Ascending aorta (tissue), 2 donors: ENCODE results near the gene HS1BP3. TPM values are rescaled to one million over a fixed set of nuclear protein-coding genes. Genes with fewer than 3 reads are reported as not detected.
A peak's percentile ranks its signal among the peaks of the same experiment; 100 is the strongest.

Experiments used
- DNase-seq, 2 donors: peaks; one replicate each; pipeline ENCODE4 v3.0.0-alpha.2; 2019; ENCODE audit warnings: low spot score in 2 of 2
- H3K27ac ChIP-seq, 2 donors: fragments of 200-600 bp; sonication (generic); one replicate each; pipeline ENCODE4 v1.5.1; 2016 to 2017; ENCODE audit warnings: mild to moderate bottlenecking in 1 of 2
- H3K27me3 ChIP-seq: fragments of 200-600 bp; sonication (generic); one replicate; pipeline ENCODE4 v1.5.1; 2017
- H3K36me3 ChIP-seq, 2 donors: fragments of 200-600 bp; sonication (generic); one replicate each; pipeline ENCODE4 v1.5.1; 2016
- H3K4me1 ChIP-seq, 2 donors: fragments of 200-600 bp; sonication (generic); one replicate each; pipeline ENCODE4 v1.5.1; 2016 to 2017; ENCODE audit warnings: mild to moderate bottlenecking in 1 of 2
- H3K4me3 ChIP-seq, 2 donors: fragments of 200-600 bp; sonication (generic); one replicate each; pipeline ENCODE4 v1.5.1; 2016 to 2017; ENCODE audit warnings: mild to moderate bottlenecking in 1 of 2
- H3K9me3 ChIP-seq, 2 donors: fragments of 200-600 bp; sonication (generic); one replicate each; pipeline ENCODE4 v1.5.1; 2016
- intact Hi-C: fragments of 100-400 bp; cut with DNase I; formaldehyde crosslinking; loops from one replicate; pipeline ENCODE4 v1.15.1; 2023
- total RNA-seq: library from RNA; depleted of rRNA; stranded (reverse); fragments of >200 nt; gene quantifications from one replicate; pipeline ENCODE4 v1.1.0, GENCODE V29; 2016
- TF ChIP-seq, protein P1 (sequence below), 3 experiments: fragments of 200-600 bp in 2 of 3; fragments of 450-650 bp in 1 of 3; sonication (generic) in 2 of 3; IDR thresholded peaks; one replicate each; pipeline ENCODE4 v1.5.1; 2016 to 2019; ENCODE audit warnings: antibody characterized with exemption in 3 of 3, mild to moderate bottlenecking in 1 of 3, moderate library complexity in 1 of 3

Gene HS1BP3
- total RNA-seq, 1 donor from 2014 or later = 40.0 TPM

DNA sequence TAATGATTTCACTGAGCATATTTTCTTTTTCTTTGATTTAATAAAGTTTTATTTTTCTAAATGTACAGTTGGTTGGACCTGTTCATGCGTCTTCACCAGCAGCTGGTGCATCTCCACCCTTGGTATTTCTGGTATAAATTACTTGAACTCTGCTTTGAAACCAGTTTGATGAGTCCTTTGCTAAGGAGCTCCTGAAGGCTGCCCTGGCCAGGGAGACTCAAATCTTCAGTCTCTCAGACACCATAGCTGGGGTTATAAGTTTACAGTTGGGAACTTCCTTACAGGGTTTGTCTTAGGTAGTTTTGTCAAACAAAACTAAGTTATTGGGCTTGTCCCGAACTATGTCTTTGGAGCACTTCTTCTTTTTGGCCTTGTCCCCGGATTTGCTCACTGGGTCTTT lies 44.7 kb downstream of the HS1BP3 start:
- H3K27me3 ChIP-seq = no peaks in the 10 kb centered on the region
- H3K27ac ChIP-seq = no peak overlapping the region
- TF ChIP-seq, protein P1, sequence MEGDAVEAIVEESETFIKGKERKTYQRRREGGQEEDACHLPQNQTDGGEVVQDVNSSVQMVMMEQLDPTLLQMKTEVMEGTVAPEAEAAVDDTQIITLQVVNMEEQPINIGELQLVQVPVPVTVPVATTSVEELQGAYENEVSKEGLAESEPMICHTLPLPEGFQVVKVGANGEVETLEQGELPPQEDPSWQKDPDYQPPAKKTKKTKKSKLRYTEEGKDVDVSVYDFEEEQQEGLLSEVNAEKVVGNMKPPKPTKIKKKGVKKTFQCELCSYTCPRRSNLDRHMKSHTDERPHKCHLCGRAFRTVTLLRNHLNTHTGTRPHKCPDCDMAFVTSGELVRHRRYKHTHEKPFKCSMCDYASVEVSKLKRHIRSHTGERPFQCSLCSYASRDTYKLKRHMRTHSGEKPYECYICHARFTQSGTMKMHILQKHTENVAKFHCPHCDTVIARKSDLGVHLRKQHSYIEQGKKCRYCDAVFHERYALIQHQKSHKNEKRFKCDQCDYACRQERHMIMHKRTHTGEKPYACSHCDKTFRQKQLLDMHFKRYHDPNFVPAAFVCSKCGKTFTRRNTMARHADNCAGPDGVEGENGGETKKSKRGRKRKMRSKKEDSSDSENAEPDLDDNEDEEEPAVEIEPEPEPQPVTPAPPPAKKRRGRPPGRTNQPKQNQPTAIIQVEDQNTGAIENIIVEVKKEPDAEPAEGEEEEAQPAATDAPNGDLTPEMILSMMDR (IDR thresholded peaks at IDR 0.05) = no peak
- no peak for DNase-seq
- no peaks in the 10 kb centered on the region for H3K9me3 ChIP-seq
- intact Hi-C loops = no loop called here
- peaks cover 0 to 13% of the 10 kb centered on the region in 2 donors for H3K4me1 ChIP-seq
- no peak overlapping the region for H3K4me3 ChIP-seq
- no peaks in the 10 kb centered on the region for H3K36me3 ChIP-seq

GRCh38 chr2:20604951-20605381 lies 45.9 kb downstream of the HS1BP3 start:
- TF ChIP-seq, protein P1 (IDR thresholded peaks at IDR 0.05) = no peak
- DNase-seq = peak; percentile 5 to 66
- H3K36me3 ChIP-seq = no peaks in the 10 kb centered on the region
- H3K4me3 ChIP-seq = no peak overlapping the region
- no peak overlapping the region for H3K27ac ChIP-seq
- H3K4me1 ChIP-seq = peaks cover 0 to 11% of the 10 kb centered on the region in 2 donors
- intact Hi-C loops = no loop called here
- no peaks in the 10 kb centered on the region for H3K27me3 ChIP-seq
- no peaks in the 10 kb centered on the region for H3K9me3 ChIP-seq

DNA sequence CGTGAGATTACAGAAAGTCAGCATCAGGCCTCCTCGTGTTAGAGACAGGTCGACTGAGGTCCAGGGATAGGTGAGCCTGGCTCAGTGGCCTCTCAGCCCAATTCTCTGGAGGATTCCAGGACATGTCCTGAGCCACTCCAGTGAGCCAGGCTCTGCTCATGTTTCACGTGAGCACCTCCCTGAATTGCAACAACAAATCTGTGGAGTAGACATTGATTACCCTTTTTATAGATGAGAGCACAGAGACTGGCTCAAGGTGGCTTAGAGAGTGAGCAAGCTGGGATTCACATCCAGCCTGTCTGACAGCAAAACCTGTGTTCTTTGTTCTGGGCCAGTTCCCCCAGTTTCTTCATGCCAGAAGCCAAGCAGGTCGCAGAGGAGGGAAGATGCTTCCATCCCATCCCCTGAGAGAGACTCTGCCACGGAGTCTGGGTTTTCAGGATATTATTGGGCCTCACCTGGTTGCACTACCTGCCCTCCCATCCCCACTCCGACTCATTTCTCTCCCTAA lies 46.4 kb downstream of the HS1BP3 start:
- Histone ChIP-seq H3K9me3 (no peaks in the 10 kb centered on the region), H3K27ac (no peak overlapping the region), H3K4me1 (peaks cover 3 to 15% of the 10 kb centered on the region in 2 donors), H3K36me3 (no peaks in the 10 kb centered on the region), H3K27me3 (no peaks in the 10 kb centered on the region), H3K4me3 (no peak overlapping the region)
- intact Hi-C loops = no loop called here
- DNase-seq = peak; percentile 6 to 53
- TF ChIP-seq, protein P1 (IDR thresholded peaks at IDR 0.05) = no peak

- H3K27ac ChIP-seq = no peak overlapping the region
- H3K9me3 ChIP-seq = no peaks in the 10 kb centered on the region
- no peaks in the 10 kb centered on the region for H3K36me3 ChIP-seq
- H3K4me3 ChIP-seq = no peak overlapping the region
- intact Hi-C loops = no loop called here
- TF ChIP-seq, protein P1 (IDR thresholded peaks at IDR 0.05) = no peak
- peak; percentile 4 to 30 for DNase-seq
- peaks cover 7 to 15% of the 10 kb centered on the region in 2 donors for H3K4me1 ChIP-seq
- no peaks in the 10 kb centered on the region for H3K27me3 ChIP-seq
Observed at GRCh38 chr2:20603791-20604190, 47.1 kb downstream of the HS1BP3 start.

- Histone ChIP-seq H3K4me3 (no peak overlapping the region), H3K36me3 (no peaks in the 10 kb centered on the region), H3K27me3 (no peaks in the 10 kb centered on the region), H3K27ac (no peak overlapping the region), H3K4me1 (peaks cover 8 to 17% of the 10 kb centered on the region in 2 donors), H3K9me3 (no peaks in the 10 kb centered on the region)
- intact Hi-C loops = no loop called here
- no peak for DNase-seq
- TF ChIP-seq, protein P1 (IDR thresholded peaks at IDR 0.05) = no peak
Observed at GRCh38 chr2:20602803-20603202, 48.1 kb downstream of the HS1BP3 start.
